AG04450 (cell line): ENCODE measurements around the gene TTC16. TPM values are rescaled to one million over a fixed set of nuclear protein-coding genes. Genes with fewer than 3 reads are reported as not detected.

Experiments used
- CTCF ChIA-PET: fragments of 300-600, 350-600 bp; formaldehyde crosslinking; extraction: SDS; loops from one replicate; lab custom pipeline; 2022; ENCODE audit warnings: antibody characterized with exemption, inconsistent platforms; lab: Charles Lee
- POLR2A ChIA-PET: fragments of 350-600 bp; formaldehyde crosslinking; extraction: SDS; loops from one replicate; lab custom pipeline; 2021; ENCODE audit warnings: antibody characterized with exemption, inconsistent platforms; lab: Yijun Ruan, JAX
- DNase-seq: peaks from one replicate; pipeline ENCODE4 v3.0.0-alpha.2; 2011; ENCODE audit warnings: low read depth, low spot score
- H3K27ac ChIP-seq: one replicate; pipeline ENCODE4 v1.5.1; 2012; ENCODE audit warnings: low read depth, low read length, control low read depth
- H3K27me3 ChIP-seq: one replicate; pipeline ENCODE4 v1.6.0; 2012; ENCODE audit warnings: low read length; ENCODE audit not compliant: control insufficient read depth, insufficient read depth
- H3K4me3 ChIP-seq: 2 replicates; pipeline ENCODE4 v1.5.1; 2011; ENCODE audit warnings: mild to moderate bottlenecking, low read depth, low read length, control low read depth
- H3K9me3 ChIP-seq: 2 replicates; pipeline ENCODE4 v1.5.1; 2012; ENCODE audit warnings: low read length; ENCODE audit not compliant: control insufficient read depth, insufficient read depth
- polyA plus RNA-seq: library from polyadenylated mRNA; depleted of rRNA; stranded (reverse); fragments of >200 nt; gene quantifications from 2 replicates; pipeline ENCODE4 v1.2.3, GENCODE V29; 2011
- TF ChIP-seq, protein P1 (sequence below): IDR thresholded peaks from 2 replicates; pipeline ENCODE4 v1.5.1; 2011; ENCODE audit warnings: low read depth, low read length, control low read depth, inconsistent platforms

The TTC16 gene
- polyA plus RNA-seq, 1 experiment, result not detected

GRCh38 chr9:127749090-127749787 is 33.4 kb downstream of the TTC16 start:
- no peak overlapping the region for H3K4me3 ChIP-seq
- DNase-seq, result no peak
- ChIA-PET POLR2A (no interaction called here), CTCF (no interaction called here)
- H3K27me3 ChIP-seq, result peaks cover 39% of the 10 kb centered on the region
- H3K27ac ChIP-seq, result no peak overlapping the region
- no peaks in the 10 kb centered on the region; the same call in 1 of the 2 replicates for H3K9me3 ChIP-seq
- TF ChIP-seq, protein P1, sequence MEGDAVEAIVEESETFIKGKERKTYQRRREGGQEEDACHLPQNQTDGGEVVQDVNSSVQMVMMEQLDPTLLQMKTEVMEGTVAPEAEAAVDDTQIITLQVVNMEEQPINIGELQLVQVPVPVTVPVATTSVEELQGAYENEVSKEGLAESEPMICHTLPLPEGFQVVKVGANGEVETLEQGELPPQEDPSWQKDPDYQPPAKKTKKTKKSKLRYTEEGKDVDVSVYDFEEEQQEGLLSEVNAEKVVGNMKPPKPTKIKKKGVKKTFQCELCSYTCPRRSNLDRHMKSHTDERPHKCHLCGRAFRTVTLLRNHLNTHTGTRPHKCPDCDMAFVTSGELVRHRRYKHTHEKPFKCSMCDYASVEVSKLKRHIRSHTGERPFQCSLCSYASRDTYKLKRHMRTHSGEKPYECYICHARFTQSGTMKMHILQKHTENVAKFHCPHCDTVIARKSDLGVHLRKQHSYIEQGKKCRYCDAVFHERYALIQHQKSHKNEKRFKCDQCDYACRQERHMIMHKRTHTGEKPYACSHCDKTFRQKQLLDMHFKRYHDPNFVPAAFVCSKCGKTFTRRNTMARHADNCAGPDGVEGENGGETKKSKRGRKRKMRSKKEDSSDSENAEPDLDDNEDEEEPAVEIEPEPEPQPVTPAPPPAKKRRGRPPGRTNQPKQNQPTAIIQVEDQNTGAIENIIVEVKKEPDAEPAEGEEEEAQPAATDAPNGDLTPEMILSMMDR, result no peak

DNA sequence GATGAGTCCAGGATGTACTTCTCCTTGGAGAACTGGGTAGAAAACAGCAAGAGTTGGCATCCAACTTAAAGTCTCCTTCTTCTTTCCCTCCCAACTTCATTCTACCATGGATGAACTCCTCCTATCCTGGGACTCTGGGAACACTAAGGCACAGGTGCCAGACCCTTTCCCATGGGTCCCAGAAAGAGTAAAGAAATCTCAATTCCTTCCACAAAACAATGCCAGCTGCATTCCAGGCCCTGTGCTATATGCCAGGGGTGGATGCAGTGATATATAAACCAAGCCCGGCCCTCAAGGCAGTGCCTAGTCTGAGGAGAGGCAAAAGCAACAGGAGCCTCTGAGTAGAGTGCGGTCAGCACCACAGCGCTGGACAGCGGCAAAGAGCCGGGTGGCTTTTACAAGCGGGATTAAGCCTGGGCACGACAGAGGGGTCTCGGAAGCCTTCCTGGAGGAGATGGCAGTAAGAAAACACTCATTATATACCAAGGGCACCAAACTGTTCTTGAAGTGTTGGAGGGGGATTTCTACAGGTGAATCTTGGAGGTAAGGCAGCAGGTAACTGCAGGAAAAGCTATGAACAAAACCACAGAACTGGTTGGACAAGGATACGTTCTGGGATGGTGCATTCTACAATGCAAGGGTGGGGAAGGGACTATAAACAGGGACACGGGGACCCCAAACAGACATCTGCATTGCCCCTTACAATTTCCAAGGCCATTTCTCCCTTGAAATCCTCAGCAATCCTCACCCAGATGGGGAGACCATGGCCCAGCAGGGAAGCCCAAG is 35.6 kb downstream of the TTC16 start:
- POLR2A ChIA-PET, result interaction anchor here (0.6 kb wide), 1 partner anchor 102 kb away, joined by 3 read pairs; no protein-coding TSS in a partner anchor
- Histone ChIP-seq H3K4me3 (no peak overlapping the region), H3K27me3 (peaks cover 46% of the 10 kb centered on the region), H3K27ac (no peak overlapping the region), H3K9me3 (no peaks in the 10 kb centered on the region; the same call in 1 of the 2 replicates)
- TF ChIP-seq, protein P1, result no peak
- DNase-seq, result no peak
- CTCF ChIA-PET, result no interaction called here

GRCh38 chr9:127753148-127753547 is 37.3 kb downstream of the TTC16 start:
- POLR2A ChIA-PET, result no interaction called here
- TF ChIP-seq, protein P1, result no peak
- Histone ChIP-seq H3K27me3 (peaks cover 36% of the 10 kb centered on the region), H3K4me3 (no peak overlapping the region), H3K9me3 (no peaks in the 10 kb centered on the region; the same call in 1 of the 2 replicates), H3K27ac (no peak overlapping the region)
- DNase-seq, result no peak
- CTCF ChIA-PET, result no interaction called here

DNA sequence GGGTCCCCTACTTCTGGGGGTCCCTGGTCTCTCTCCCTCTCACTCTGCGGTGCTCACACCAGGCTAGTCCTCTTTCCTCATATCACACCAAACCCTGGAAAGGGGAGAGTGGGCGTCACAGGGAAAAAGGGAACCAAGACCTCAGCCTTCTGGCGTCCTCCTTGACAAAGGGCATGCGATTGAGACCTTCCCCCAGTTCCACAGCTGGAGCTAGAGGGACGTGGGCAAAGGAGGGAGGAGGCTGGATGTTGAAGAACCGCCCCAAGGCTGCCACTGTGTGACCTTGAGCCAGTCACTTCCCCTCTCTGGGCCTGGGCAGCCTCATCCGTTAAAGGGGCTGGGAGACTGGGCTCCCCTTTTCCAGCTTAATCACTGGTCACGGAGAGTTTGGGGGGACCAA is 37.7 kb downstream of the TTC16 start:
- TF ChIP-seq, protein P1, result no peak
- POLR2A ChIA-PET, result no interaction called here
- CTCF ChIA-PET, result no interaction called here
- H3K9me3 ChIP-seq, result no peaks in the 10 kb centered on the region; the same call in 1 of the 2 replicates
- no peak overlapping the region for H3K4me3 ChIP-seq
- H3K27ac ChIP-seq, result no peak overlapping the region
- DNase-seq, result no peak
- peaks cover 33% of the 10 kb centered on the region for H3K27me3 ChIP-seq
